Myocyte (in vitro differentiated cells): ENCODE data around the gene PDE9A. TPM values are rescaled to one million over a fixed set of nuclear protein-coding genes. Genes with fewer than 3 reads are reported as not detected.
"Not testable (repeated sequence)": the region's sequence is repeated elsewhere in the genome, so short reads cannot be mapped to it uniquely, and the experiment has no call there.

Source experiments
- DNase-seq: peaks from one replicate; pipeline ENCODE4 v3.0.0-alpha.2; 2012; ENCODE audit warnings: low read depth
- polyA plus RNA-seq: library from polyadenylated mRNA; unstranded; fragments of >200 nt; gene quantifications from one replicate; pipeline ENCODE4 v1.2.1, GENCODE V29; 2012; ENCODE audit warnings: missing spikeins
- total RNA-seq: library from RNA; depleted of rRNA; stranded (reverse); fragments of >200 nt; gene quantifications from 2 replicates; pipeline ENCODE4 v1.2.3, GENCODE V29; 2014

Gene PDE9A
- total RNA-seq = not detected in 2 replicates
- polyA plus RNA-seq = not detected

DNA sequence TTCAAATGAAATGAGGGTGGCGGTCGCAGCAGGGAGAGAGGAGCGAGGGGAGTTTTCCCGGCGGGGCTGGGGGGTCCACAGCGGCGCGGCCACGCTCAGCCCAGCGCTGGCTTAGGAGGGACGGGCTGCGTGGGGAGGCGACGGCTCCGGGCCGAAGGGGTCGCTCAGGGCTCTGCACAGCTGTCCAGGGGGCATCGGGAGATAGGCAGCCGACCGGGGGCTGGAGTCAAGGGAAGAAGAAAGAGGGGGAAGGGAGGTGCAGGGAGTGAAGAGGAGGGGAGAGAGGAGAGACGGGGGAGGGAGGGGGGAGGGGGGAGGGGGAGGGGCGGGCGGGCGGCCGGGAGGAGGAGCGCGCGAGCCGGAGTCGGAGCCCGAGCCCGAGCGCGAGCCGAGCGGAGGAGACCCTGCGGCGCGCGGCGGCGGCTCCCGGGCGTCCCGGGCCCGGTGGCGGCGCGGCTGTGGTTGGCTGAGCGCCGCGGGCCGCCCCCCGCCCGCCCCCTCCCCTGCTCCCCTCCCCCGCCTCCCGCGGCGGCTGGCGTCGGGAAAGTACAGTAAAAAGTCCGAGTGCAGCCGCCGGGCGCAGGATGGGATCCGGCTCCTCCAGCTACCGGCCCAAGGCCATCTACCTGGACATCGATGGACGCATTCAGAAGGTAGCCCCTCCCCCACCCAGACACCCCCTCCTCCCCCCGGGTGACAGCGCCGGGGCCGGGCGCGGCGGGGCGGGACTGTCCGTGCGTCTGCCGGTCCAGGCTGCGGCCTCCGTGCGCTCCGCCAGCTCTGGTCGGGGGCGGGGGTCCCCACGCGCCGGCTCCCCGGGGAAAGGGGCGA is at the start of gene PDE9A:
TSS of gene PDE9A (plus strand) at position 391 of the 831 bp plus-strand sequence. CDS start at position 585, 194 bp downstream.
- no peak for DNase-seq

DNA sequence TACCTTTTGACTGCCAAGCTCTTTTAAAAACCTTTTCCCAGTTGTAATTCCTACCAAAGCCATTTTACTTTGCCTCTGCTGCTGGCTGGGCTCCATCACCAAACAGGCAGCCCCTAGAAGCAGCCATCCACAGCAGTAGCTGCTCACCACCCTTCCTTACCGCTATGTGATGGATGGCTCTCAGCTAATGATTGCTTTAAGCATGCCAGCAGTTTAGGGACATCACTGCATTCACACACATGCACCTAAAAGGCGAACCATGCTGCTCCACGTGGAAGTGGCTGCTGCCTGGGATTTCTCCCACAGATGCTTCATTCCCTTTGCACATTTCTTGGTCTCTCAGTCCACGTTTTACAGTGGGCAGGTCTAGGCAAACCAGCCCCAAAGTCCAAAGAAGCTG is 46.3 kb upstream of the PDE9A start:
- no peak for DNase-seq

GRCh38 chr21:42607525-42608102 is 45.8 kb upstream of the PDE9A start:
- DNase-seq = no peak

GRCh38 chr21:42608446-42608845 is 45.0 kb upstream of the PDE9A start:
- DNase-seq = no peak

- DNase-seq = peak; percentile 3
Measured at GRCh38 chr21:42609811-42610210, 43.6 kb upstream of the PDE9A start.

DNA sequence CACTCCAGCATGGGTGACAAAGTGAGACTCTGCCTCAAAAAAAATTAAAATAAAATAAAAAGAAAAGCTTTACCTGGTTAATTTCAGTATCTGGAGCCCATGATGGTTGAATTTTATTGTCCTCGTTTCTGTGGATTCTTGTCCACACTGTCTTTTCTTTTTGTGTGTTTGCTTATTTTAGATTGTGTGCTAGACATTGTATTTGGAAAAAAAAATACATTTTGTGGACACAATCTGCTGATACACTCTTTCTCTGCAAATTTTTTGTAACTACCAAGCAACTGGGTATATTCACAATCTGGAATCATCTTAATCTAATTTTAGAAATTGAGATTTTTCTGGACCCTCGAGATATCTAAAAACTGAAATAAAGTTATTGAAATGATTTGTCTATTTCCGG is 41.6 kb upstream of the PDE9A start:
- DNase-seq = no peak

- DNase-seq = no peak
Measured at GRCh38 chr21:42612390-42612789, 41.0 kb upstream of the PDE9A start.

GRCh38 chr21:42613756-42614155 is 39.7 kb upstream of the PDE9A start:
- no peak for DNase-seq

DNA sequence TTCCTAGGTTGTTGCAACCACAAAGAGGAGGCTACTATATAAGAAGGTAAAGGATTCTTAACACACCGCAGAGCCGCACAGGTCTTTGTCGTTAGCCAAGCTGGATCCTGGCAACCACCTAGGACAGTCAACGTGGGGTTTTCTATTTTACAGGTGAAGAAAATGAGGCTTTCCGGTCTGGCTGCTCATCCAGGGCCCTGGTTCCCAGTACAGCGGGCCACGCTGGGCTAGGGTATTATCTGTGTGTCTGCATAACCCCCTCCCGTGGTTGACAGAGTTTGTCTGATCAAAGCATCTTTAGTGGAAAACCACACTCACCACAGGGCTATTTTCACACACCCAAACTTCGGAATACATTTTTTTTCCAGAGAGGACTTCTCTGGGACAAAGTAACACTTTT is 39.0 kb upstream of the PDE9A start:
- no peak for DNase-seq

DNA sequence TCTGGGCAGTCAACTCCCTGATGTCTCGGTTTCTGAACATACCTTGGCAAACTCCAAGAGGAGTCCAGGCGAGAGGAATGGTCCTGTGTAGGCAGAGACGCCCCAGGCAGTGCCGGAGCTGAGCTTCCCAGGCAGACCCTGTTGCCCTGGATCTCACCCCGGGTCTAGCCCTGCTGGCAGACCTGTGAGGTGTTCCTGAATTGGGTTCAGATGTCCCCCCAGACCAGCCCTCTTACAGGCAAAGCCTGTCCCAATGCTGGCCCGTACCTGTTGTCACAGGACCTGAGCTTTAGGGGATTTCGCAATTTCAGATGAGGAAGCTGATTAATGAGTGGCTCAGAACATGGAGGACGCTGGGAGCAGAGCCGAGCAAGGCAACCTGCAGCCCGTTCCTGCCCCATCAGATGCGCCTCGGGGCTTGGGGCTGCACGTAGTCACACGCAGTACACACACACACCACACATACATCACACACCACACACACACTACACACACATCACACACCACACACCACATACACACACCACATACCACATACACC is 38.5 kb upstream of the PDE9A start:
- DNase-seq = no peak

DNA sequence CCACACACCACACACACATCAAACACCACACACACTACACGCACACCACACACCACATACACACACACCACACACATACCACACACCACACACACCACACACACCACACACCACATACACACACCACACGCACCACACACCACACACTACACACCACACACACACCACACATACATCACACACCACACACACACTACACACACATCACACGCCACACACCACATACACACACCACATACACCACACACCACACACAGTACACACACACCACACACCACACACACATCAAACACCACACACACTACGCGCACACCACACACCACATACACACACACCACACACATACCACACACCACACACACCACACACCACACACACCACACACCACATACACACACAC is 38.0 kb upstream of the PDE9A start:
- not testable (repeated sequence) for DNase-seq

DNA sequence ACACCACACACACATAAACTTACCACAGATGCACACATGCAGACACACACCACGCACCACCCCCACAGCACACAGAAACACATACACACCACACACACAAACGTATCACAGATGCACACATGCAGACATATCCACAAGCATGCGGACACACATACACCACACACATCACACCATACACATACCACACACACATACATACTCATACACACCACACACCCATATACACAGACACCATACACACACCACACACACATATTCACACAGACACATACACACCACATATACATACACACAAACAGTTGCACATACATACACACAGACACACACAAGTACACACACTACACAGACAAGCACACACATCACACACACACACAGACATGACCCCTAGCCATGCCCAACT is 37.5 kb upstream of the PDE9A start:
- DNase-seq = no peak

DNA sequence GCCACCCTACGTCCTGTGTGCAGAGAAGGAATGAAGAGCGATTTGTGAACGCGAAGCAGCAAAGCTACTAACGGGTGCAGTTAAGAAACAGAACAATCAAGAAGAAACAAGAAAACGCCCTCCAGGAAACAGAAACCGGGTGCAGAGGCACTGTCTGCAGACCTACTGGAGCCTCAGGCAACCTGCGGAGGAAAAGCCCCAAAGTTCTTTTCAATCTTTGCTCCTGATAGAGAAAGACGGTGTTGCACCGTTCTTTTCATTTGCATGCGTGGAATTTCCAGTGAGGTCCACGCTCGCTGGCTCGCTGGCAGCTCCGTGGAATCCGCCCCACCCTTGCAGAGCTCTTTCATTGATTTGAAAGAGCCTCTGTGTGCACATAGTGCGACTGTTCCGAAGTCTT is 37.0 kb upstream of the PDE9A start:
- no peak for DNase-seq

GRCh38 chr21:42616941-42617340 is 36.5 kb upstream of the PDE9A start:
- no peak for DNase-seq

- DNase-seq = no peak
Measured at GRCh38 chr21:42617486-42617885, 35.9 kb upstream of the PDE9A start.

- DNase-seq = no peak
Measured at GRCh38 chr21:42618707-42619102, 34.7 kb upstream of the PDE9A start.

GRCh38 chr21:42619166-42619565 is 34.3 kb upstream of the PDE9A start:
- no peak for DNase-seq

DNA sequence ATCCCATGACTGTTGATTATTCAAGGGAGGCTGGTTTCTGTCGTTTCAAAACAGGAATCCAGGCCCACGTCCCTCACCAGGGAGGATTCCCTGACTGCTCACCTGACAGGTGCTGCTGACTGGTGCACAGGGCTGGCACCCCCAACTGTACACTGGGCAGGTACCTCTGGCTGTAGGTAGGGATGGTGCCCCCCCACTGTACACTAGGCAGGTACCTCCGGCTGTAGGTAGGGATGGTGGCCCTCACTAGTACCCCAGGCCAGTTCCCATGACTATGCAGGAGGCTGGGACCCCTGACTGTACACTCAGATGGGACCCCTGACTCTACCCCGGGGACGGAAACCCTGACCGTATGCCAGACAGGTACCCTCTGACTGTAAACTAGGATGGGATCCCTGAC is 33.6 kb upstream of the PDE9A start:
- DNase-seq = no peak

DNA sequence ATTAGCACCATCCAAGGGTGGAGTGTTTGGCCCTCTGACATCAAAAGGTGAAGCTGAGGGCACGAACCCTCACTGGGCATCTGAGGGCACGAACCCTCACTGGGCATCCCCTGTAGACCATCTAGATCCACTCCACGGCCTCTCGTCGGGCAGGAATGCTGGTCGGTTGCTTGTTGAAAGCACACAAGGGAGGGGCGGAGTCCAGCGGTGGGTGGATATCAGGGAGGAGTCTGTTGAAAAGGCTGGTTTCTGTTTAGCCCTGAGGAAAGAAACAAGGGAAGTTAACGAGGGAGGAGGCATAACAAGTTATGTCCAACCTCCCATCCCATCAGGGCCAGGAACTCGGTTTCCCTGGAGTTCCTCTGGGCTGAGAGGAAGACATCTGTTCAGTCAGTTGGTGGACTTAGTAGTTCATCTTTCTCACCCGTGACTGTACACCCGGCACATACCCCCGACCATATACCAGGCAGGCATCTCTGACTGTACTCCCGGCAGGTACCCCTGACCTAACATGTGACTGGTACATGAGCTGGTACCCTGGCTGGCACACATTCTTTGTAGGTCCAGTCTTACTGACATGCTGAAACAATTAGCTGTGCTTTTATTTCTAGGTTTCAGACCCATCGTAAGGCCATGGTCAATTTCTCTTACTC is 32.1 kb upstream of the PDE9A start:
- no peak for DNase-seq

DNA sequence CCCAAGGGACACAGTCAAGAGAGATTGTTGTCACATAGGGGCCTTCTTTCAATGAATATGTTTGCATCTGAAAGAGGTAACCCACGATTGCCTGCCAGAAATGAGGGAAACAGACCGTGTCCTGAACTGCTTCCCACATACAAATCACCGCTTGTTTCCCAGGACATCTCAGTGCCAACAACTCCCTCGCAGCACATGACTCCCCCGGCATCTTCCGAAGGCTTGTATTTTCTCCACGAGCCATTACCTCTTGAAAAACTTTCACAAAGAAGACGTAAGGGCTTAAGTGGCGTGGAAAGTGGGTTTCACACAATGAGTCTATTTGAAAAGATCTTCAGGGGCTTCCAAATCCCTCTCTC is 31.6 kb upstream of the PDE9A start:
- DNase-seq = no peak

DNA sequence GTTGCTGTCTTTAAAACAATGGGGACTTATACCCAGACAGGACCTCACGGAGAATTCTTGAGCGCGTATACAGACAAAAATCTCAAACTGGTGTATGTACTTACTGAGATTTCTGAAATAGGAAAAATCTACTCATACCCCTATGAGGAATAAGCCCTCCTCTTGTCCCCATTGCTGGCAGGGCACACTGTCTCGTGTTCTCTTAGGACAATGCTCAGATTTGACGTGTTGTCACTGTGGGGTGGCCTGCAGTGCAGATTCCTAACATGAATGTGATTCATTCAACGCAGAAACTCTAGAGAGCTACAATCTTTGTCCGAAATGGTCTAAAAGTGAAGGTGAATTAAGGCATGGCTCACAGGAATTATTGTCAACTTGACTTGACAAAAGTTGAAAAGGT is 31.1 kb upstream of the PDE9A start:
- DNase-seq = no peak

- DNase-seq = no peak
Measured at GRCh38 chr21:42623694-42624093, 29.7 kb upstream of the PDE9A start.
